Measurements from ENCODE around the gene PAQR9.

The PAQR9 gene

DNA sequence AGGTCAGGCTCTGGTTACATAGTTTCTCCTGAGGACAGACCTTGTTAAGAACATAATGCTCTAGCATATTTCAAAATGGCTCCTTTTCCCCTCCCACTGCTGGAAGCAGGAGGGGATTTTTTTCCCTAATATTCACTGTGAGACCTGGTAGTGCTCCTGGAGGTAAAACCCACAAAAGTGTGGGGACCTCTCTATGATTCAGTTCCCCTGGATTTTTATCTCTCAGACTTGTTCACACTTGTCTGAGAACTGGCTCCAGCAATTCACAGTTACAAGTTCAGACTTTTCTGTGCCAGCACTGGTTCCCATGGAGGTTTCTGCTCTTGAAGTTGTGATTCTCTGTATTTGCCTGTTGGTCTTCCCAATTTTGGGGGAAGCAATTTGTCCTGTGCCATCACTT lies 38.3 kb downstream of the PAQR9 start:
- Mint-ChIP-seq H3K9me3 (no peaks in the 10 kb centered on the region), H3K36me3 (peaks cover 1% of the 10 kb centered on the region), H3K4me3 (no peak overlapping the region), H3K27ac (no peak overlapping the region), H3K27me3 (peaks cover 9% of the 10 kb centered on the region), H3K4me1 (no peaks in the 10 kb centered on the region)

- Mint-ChIP-seq H3K36me3 (peaks cover 1% of the 10 kb centered on the region), H3K9me3 (no peaks in the 10 kb centered on the region), H3K27ac (no peak overlapping the region), H3K4me3 (no peak overlapping the region), H3K27me3 (peaks cover 11% of the 10 kb centered on the region), H3K4me1 (no peaks in the 10 kb centered on the region)
Measured at GRCh38 chr3:142923694-142924093, 39.8 kb downstream of the PAQR9 start.

- Mint-ChIP-seq H3K9me3 (no peaks in the 10 kb centered on the region), H3K27me3 (peaks cover 12% of the 10 kb centered on the region), H3K36me3 (no peaks in the 10 kb centered on the region), H3K4me3 (no peak overlapping the region), H3K4me1 (no peaks in the 10 kb centered on the region), H3K27ac (no peak overlapping the region)
Measured at GRCh38 chr3:142916605-142917004, 46.9 kb downstream of the PAQR9 start.

DNA sequence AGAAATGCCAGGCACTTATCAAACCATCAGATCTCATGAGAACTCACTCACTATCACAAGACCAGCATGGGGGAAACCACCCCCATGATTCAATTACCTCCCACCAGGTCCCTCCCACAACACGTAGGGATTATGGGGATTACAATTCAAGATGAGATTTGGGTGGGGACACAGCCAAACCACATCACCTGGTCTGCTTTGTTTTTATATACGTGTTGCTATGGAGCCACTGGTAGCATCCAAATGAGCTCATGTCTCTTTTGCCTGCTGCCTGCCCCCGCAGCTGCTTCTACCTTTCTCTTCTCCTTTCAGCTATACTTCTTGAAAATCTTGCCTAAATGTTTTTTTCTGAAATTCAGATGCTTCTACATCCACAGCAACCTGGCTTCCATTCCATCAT lies 47.8 kb downstream of the PAQR9 start:
- H3K9me3 Mint-ChIP-seq, result no peaks in the 10 kb centered on the region
- H3K4me3 Mint-ChIP-seq, result no peak overlapping the region
- H3K27me3 Mint-ChIP-seq, result peaks cover 12% of the 10 kb centered on the region

GRCh38 chr3:142914286-142914811 lies 49.1 kb downstream of the PAQR9 start:
- Mint-ChIP-seq H3K36me3 (no peaks in the 10 kb centered on the region), H3K27ac (no peak overlapping the region), H3K27me3 (peaks cover 10% of the 10 kb centered on the region), H3K4me3 (no peak overlapping the region), H3K4me1 (no peaks in the 10 kb centered on the region), H3K9me3 (no peaks in the 10 kb centered on the region)

More for the DNA sequence above, 47.8 kb downstream of the PAQR9 start:
- H3K4me1 Mint-ChIP-seq, result no peaks in the 10 kb centered on the region
- no peaks in the 10 kb centered on the region for H3K36me3 Mint-ChIP-seq
- H3K27ac Mint-ChIP-seq, result no peak overlapping the region

DNA sequence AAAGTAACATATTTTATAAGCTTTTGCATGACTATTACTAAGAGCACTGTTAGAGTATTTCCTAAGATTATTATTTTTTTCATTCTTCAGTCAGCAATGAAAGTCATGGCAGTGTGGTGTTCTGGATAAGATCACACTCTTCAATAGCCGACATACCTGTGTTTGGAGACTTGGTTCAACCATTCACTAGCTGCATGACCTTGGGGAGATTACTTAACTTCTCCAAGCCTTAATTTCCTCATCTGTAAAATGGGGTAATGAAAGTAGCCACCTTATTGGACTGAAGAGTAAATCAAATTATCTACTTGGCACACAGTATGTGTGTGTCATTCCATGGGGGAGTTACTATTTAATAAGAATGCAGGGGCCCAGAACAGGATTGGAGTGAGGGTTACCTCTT lies 50.0 kb downstream of the PAQR9 start:
- Mint-ChIP-seq H3K36me3 (no peaks in the 10 kb centered on the region), H3K9me3 (no peaks in the 10 kb centered on the region), H3K27me3 (peaks cover 10% of the 10 kb centered on the region), H3K4me1 (no peaks in the 10 kb centered on the region), H3K27ac (no peak overlapping the region), H3K4me3 (no peak overlapping the region)

DNA sequence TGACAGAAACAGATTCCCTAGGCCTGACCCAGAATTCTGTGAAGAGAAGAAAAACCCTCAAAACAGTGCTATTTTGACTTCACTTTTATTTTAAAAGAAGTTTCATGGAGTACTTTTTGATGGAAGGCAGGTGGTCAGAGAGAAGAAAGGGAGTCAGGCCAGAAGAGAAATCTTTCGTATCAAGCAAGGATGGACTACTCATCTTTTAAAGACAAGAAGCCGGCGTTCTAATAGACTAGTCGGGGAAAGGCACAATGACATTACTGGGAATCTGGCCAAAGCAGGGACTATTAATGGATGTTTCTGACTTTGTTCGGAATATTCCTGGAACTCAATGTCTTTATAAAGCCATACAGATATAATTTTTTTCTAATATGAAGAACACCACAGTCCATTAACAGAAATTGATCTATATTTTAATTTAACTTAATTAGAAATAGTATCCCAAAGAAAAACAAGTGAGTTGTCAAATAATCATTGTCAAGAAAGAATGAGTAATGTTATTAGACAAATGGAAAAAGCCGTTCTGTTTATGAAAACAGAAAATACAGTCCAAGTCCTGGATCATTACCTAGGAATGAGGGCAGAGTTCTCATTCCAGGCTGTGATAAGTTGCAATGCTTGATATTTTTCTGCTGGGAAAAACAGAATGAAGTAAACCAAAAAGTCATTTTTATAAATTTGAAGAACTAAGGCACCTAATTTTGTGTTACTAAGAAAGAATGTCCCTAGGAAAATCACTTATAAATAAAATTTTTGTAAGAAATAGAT lies 50.9 kb downstream of the PAQR9 start:
- no peaks in the 10 kb centered on the region for H3K4me1 Mint-ChIP-seq
- no peak overlapping the region for H3K27ac Mint-ChIP-seq
- H3K9me3 Mint-ChIP-seq, result no peaks in the 10 kb centered on the region
- peaks cover 9% of the 10 kb centered on the region for H3K27me3 Mint-ChIP-seq
- H3K36me3 Mint-ChIP-seq, result no peaks in the 10 kb centered on the region
- H3K4me3 Mint-ChIP-seq, result no peak overlapping the region
